GM06990 (cell line): Measurements from ENCODE around the gene MIER2.

Source experiments
- DNase-seq: peaks from one replicate; pipeline ENCODE4 v3.0.0-alpha.2; 2011; ENCODE audit not compliant: insufficient read length; ENCODE audit errors: extremely low read depth
- H3K27me3 ChIP-seq: replicated peaks from 2 replicates; pipeline ENCODE4 v1.6.0; 2011; ENCODE audit warnings: low read length; ENCODE audit not compliant: control insufficient read depth, insufficient read depth
- H3K36me3 ChIP-seq: 2 replicates; pipeline ENCODE4 v1.5.1; 2011; ENCODE audit warnings: low read length; ENCODE audit not compliant: control insufficient read depth, insufficient read depth
- H3K4me3 ChIP-seq: replicated peaks from 2 replicates; pipeline ENCODE4 v1.5.1; 2011; ENCODE audit warnings: low read depth, mild to moderate bottlenecking, control low read depth, low read length
- TF ChIP-seq, protein P1 (sequence below): IDR thresholded peaks from 2 replicates; pipeline ENCODE4 v1.5.1; 2011; ENCODE audit warnings: low read length, control low read depth, mild to moderate bottlenecking, inconsistent platforms; ENCODE audit not compliant: insufficient read depth, poor library complexity, severe bottlenecking

MIER2 gene

DNA sequence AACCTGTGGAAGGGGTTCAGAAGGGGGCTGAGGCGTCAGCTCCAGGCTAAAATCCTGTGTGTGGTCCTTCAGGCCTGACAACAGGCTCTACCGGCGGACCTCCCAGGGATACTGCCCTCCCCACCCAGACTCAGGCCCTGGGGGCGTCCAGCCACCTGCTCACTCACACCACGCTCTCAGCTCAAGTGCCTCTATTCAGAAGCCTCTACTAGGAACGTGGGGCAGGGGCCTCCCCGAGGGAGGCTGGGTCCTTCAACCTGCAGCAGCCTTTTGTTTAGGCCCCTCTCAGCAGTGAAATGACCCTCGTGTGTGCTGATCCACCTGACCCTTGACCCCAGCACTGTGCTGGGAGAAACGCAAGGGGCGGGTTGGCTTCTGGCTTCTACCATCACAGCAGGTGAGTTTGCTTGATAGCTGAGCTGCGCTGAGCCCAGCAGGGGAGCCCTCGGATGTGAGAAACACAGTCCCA is 64.0 kb downstream of the MIER2 start:
- Histone ChIP-seq H3K36me3 (no peaks in the 10 kb centered on the region), H3K4me3 (no peak overlapping the region), H3K27me3 (peaks cover 1% of the 10 kb centered on the region)
- no peak for DNase-seq
- TF ChIP-seq, protein P1, sequence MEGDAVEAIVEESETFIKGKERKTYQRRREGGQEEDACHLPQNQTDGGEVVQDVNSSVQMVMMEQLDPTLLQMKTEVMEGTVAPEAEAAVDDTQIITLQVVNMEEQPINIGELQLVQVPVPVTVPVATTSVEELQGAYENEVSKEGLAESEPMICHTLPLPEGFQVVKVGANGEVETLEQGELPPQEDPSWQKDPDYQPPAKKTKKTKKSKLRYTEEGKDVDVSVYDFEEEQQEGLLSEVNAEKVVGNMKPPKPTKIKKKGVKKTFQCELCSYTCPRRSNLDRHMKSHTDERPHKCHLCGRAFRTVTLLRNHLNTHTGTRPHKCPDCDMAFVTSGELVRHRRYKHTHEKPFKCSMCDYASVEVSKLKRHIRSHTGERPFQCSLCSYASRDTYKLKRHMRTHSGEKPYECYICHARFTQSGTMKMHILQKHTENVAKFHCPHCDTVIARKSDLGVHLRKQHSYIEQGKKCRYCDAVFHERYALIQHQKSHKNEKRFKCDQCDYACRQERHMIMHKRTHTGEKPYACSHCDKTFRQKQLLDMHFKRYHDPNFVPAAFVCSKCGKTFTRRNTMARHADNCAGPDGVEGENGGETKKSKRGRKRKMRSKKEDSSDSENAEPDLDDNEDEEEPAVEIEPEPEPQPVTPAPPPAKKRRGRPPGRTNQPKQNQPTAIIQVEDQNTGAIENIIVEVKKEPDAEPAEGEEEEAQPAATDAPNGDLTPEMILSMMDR, result no peak

DNA sequence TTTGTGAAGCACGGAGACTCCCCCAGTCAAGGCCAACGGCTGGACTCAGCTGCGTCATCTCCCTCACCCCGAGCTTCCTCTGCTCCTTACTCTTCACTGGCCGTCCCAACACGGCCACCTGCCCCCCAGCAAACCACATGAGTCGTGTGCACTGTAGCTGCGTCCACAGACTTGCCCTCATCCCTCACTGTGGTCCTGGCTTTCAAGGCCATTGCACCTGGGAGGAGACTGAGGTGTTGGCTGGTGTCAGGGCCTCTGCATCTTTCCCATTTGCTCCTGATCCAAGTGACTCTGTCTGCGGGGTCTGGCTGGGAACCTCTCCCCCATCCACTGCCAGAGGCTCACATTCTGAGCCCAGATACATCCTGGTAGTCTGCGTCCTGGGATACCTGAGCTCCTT is 64.9 kb downstream of the MIER2 start:
- no peak for DNase-seq
- TF ChIP-seq, protein P1, result no peak

DNA sequence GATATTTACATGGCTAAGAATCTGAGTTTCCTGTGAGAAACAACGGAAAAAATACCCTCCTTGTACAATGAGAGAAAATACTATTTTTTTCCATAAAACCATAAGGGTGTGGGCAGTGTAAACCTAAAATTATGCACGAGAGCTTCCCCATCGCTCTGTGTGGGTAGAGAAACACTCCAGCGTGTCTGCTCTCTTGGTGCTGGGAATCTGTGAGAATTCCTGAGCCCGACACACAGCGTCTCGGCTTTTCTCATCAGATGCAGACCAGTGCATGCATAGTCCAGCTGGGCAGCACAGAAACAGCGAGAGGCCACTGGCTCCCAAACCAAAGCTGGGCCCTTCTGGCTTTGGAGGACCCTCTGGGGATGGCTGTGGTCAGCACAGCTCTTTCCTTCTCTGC is 65.4 kb downstream of the MIER2 start:
- H3K4me3 ChIP-seq, result no peak overlapping the region
- H3K36me3 ChIP-seq, result no peaks in the 10 kb centered on the region
- DNase-seq, result no peak
- TF ChIP-seq, protein P1, result no peak
- peaks cover 1% of the 10 kb centered on the region for H3K27me3 ChIP-seq

More for the DNA sequence above, 64.9 kb downstream of the MIER2 start:
- H3K4me3 ChIP-seq, result no peak overlapping the region
- peaks cover 1% of the 10 kb centered on the region for H3K27me3 ChIP-seq
- H3K36me3 ChIP-seq, result no peaks in the 10 kb centered on the region

DNA sequence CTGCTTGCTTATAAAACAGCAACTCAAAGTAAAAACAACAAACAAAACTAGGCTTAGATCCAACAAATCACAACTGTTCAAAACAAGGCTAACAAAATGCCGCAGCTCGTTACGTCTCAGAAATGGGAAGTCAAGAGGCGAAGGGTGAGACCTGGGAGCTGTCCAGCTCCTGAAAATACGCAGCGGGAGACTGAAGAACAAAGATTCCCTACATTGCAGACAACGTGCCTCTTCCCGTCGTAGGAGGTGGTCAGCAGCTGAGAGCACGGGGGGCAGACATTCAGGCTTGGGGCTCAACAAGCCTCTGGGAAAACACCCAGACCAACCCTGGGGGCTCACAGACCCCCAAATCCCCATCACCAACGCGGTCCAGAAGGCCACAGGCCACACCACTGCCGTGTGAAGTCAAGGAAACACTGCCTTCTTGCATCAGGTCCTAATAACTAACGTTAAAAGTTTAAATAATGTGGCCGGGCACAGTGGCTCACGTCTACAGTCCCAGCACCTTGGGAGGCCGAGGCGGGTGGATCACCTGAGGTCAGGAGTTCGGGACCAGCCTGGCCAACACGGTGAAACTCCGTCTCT is 66.9 kb downstream of the MIER2 start:
- peaks cover 1% of the 10 kb centered on the region; the same call in 1 of the 2 replicates for H3K27me3 ChIP-seq

DNA sequence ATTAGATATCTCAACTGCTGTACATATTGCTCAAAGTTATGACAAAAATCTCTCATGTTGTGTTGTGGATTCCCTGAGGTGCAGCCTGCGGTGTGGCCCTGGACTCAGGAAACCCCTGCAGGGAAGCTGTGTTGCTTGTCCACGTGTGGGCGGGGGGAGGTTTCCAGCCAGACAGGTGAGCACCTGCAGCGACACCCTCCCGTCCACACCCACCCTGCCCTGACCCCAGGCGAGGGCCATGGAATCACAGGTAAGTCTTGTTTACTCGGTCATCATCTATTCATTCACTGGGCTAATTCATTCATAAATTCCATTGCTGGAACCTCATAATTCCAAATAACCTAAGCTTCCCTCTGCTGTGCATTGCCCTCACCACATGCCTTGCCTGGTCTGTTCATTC is 67.5 kb downstream of the MIER2 start:
- Histone ChIP-seq H3K36me3 (no peaks in the 10 kb centered on the region), H3K27me3 (peaks cover 1% of the 10 kb centered on the region; the same call in 1 of the 2 replicates), H3K4me3 (no peak overlapping the region)
- no peak for DNase-seq
- TF ChIP-seq, protein P1, result no peak

More for the DNA sequence above, 66.9 kb downstream of the MIER2 start:
- Histone ChIP-seq H3K36me3 (no peaks in the 10 kb centered on the region), H3K4me3 (no peak overlapping the region)
- TF ChIP-seq, protein P1, result no peak
- DNase-seq, result no peak

DNA sequence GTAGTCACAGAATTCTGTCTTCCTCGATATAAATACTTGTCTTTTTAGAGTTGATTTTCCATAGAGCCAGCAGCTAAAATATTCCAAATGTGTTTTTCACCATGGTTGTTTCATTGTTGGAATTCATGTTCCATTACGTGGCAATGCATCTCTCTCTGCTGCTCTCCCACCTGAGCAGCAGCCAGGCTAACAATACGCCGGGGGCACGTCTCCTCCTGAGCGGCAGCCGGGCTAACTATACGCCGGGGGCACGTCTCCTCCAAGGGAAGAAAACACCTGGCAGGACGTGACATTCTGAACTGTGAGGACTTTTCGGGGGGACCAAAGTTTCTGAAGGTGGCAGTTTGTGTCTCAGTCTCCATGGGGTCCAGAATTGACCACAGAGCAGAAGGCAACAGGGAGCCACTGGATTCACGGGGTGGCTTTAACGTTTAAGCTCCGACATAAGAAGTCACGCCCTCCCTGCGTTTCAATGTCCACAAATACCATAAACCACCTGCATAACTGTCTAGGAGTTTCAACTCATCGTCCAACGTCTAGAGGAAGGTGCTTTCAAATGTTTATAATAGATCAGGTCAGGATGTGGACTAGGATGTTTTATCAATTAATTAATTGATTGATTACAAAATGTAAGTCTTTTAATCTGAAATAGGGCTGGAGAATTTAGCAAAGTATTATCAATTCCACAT is 68.5 kb downstream of the MIER2 start:
- Histone ChIP-seq H3K36me3 (no peaks in the 10 kb centered on the region), H3K4me3 (no peak overlapping the region), H3K27me3 (peaks cover 1% of the 10 kb centered on the region; the same call in 1 of the 2 replicates)
- DNase-seq, result no peak
- TF ChIP-seq, protein P1, result no peak
